HG03432 (cell line): ENCODE results near the gene TECTA.

Source experiments
- ATAC-seq: cut with Tn5 transposase; IDR thresholded peaks from one replicate; pipeline ENCODE4 v1.9.1; 2021; ENCODE audit warnings: mild to moderate bottlenecking, moderate library complexity; ENCODE audit not compliant: unreplicated experiment

TECTA gene

DNA sequence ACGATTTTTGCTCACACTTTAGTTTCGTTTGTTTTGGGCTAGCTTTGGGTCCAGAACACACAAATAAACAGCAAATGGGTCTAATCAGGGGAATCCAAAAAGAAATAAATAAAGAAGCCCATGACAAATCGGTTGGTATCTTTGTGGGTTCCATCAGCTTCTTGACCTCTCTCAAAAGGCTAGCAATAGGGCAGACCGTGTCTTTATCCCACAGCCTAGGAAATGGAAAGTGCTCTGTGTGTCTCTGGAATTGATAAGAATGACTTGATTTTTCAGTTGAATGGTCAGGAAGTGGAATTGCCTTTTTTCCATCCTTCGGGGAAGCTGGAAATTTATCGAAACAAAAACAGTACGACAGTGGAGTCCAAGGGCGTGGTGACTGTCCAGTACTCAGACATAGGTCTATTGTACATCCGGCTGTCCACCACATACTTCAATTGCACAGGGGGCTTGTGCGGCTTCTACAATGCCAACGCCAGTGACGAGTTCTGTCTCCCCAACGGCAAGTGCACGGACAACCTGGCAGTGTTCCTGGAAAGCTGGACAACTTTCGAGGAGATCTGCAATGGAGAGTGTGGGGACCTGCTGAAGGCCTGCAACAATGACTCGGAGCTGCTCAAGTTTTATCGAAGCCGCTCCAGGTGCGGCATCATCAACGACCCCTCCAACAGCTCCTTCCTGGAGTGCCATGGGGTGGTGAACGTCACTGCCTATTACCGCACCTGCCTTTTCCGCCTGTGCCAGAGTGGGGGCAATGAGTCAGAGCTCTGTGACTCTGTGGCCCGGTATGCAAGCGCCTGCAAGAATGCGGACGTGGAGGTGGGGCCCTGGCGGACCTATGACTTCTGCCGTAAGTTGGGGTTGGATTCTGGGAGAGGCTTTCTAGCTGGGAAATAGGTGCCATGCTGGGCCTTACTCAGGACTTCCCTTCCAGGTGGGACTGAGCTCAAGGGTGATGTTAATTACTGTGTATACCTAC, 28.6 kb downstream of the TECTA start:
- ATAC-seq = no peak

DNA sequence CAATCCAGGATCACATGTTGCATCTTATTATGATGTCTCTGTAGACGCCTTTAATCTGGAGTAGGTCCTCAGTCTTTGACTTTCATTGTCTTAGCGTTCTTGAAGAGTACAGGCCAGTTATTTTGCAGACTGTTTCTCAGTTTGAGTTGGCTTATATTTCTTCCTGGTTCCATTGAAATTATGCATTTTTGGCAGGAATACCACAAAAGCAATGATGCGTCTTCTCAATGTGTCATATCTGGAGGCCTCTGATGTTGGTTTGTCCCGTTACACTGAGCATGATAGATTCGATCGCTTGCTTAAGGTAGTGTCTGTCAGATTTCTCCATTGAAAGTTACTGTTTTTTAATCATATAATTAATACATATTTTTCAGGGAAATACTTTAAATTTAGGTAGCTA, 30.6 kb downstream of the TECTA start:
- no peak for ATAC-seq

DNA sequence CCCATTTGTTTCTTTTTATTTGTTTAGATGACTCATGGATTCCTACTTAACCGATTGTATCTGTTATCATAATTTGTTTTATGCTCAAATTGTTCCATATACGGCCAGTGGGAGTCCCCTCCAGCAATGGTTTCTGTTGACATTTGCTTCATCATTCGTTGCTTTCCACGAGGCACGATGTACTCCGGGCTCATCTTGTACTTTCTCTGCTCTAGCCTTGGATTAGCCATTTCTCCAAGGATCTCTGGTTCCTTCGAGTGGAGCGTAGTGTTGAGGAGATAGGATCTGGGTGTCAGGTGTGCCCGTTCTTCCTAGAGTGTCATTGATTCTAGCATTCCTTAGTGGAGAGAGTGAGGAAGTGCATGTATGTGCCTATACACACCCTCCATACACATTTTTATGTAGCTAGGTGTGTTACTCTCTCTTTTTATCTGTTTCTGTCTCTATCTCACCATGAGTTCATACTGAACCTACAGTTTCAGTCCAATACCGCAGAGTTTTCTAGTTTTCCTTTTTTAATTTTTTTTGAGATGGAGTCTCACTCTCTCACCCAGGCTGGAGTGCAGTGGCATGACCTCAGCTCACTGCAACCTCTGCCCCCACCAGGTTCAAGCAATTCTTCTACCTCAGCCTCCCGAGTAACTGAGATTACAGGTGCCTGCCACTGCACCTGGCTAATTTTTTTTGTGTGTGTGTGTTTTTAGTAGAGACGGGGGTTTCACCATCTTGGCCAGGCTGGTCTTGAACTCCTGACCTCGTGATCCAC, 31.4 kb downstream of the TECTA start:
- ATAC-seq = no peak

DNA sequence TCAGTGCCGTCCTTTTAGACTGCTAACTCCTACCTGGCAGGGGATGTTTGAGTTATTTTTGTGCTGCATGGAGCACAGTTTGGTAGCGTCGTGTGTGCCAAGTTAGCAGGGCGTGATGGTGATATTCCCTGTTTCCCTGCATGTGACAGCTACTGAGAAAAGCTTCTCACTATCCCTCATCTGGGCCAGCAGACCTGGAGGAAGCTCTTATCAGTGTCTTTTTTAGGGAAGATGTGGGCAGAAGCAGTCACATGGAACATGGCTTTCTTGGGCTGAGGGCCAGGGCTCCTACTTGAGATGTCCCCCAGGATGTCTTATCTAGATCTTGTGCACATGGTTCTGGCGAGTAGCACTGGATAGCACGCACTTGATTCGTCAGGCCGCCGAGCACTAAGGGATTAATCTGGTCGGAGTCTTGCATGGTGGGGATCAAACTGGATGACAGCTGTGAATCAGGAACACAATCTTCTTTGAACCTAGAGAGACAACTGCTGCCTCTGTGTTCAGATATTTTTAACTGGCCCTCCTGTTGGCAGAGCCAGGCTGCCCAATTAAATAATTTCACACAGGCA, 33.8 kb downstream of the TECTA start:
- no peak for ATAC-seq

DNA sequence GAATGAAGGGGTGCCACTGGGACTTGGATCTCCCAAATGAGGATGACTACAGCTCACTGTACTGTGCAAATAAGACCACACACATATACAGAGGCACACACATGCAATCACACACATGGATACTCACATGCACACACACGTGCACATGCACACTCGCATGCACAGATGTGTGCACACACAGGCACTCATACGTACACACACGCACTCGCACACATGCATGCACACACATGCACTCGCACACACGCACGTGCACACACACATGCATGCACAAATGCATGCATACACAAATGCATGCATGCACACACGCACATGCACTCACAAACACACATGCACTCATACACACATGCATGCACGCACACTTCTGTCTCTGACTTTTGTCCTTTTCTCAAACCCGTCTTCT, 36.0 kb downstream of the TECTA start:
- no peak for ATAC-seq

DNA sequence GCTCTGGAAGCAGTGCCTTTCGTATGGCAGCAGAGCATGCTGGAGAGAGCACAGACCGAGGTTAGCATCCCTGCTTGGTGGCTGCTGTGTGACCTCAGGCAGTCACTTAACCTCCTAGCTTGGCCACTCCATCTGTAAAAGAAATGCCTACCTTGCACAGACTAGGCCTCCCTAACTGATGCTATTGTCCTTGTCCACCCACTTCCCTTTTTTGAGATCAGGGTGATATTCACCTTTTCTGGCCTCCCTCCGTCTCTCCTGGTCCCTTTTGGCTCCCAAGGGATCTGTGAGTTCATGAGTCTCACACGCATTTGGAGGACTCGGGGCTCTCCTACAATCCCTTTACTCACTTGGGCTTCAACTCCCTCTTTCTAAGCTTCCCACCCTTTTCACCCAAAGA, 37.2 kb downstream of the TECTA start:
- no peak for ATAC-seq

DNA sequence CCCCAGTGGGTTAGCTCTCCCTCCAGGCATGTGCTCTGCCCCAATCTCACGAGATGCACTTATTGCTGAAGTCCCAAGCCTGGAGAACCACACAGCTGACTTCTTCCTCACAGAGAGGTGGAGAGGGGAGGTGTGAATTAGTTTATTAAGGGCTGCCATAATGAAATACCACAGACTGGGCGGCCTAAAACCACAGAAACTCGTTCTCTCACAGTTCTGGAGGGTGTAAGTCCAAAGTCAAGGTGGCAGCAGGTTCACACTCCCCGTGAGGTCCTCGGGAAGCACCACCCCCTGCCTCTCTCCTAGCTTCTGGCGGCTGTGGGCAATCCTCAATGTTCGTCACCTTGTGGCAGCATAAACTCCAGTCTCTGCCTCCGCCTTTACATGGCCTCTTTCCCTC, 39.3 kb downstream of the TECTA start:
- ATAC-seq = no peak

DNA sequence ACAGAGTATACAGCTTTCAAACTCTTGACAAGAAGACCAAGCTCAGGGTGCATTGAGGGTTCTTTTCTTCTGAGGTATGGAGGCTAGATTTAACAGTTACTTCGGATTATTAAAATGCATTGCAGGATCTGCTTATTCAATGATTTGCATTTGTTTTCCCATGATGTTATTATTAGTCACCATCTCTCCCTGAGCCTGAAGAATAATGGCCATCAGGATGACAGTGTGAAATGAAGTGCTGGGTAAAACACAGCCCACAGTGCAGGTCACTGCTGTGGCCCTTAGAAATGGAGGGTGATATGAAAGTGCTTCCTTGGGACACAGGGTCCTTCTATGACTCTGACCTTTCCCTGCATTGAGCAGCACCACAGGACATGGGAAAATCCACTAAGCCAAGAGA, 40.0 kb downstream of the TECTA start:
- ATAC-seq = no peak

DNA sequence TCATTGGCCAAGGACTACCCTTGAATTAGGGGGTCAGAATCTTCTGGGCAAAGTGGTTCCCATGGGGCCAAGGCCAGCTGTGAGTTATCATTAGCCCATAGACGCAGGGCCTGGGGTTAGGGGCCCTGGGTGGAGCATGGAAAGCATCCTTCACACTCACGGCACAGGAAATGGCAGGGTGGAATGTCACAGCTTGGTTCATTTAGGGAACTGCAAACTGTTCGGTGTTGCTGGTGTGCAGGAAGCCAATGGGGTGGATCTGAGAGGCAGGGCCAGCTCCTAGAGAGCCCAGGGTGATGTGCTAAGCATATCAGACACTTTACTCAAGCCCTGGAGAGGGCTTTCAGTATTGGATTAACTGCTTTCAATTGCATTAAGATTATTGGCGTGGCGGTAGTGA, 42.9 kb downstream of the TECTA start:
- ATAC-seq = no peak

DNA sequence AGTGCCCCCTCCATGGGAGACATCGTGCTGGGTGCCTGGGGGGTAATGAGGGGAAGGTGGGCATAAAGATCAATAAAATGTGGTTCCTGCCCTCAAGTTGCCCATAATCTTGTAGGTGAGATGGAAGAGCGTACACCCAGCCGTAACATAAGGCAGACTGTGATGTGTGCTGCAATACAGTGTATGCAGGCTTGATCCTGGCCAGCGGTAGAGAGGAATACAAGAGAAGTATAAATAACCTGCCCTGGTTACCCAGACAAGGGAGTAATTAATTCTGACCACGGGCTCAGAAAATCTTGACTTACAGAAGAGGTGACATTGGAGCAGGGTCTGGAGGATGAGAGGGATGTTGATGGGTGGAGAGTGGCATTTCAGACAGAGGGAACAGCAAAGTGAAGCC, 43.7 kb downstream of the TECTA start:
- no peak for ATAC-seq

DNA sequence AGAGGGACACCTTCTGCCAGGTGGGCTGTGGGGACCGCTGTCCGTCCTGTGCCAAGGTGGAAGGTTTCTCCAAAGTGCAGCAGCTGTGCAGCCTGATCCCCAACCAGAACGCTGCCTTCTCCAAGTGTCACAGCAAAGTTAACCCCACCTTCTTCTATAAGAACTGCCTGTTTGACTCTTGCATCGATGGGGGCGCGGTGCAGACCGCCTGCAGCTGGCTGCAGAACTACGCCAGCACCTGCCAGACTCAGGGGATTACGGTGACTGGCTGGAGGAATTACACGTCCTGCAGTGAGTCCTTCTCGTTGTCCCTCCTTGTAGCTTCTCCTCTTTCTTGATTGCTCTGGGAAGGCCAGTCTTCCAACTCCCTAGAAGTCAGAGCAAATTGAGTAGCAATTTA, 44.8 kb downstream of the TECTA start:
- no peak for ATAC-seq

DNA sequence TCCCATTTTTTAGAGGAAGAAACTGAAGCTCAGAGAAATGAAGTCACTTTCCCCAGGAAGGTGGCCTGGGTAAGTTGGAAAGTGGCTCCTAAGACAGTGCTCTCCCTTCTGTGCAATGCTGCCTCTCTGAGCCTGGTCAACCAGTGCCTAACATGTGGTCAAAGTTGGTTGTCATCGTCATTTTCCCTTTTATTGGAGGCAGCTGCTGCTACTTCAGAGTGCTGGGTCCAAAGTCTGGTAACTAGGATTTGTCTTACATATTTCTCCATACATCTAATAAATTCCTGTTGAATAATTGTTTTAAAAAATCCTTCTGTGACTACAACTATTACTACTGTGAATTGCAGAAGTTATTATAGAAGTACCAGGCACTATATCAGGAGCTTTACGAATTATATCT, 48.1 kb downstream of the TECTA start:
- no peak for ATAC-seq

DNA sequence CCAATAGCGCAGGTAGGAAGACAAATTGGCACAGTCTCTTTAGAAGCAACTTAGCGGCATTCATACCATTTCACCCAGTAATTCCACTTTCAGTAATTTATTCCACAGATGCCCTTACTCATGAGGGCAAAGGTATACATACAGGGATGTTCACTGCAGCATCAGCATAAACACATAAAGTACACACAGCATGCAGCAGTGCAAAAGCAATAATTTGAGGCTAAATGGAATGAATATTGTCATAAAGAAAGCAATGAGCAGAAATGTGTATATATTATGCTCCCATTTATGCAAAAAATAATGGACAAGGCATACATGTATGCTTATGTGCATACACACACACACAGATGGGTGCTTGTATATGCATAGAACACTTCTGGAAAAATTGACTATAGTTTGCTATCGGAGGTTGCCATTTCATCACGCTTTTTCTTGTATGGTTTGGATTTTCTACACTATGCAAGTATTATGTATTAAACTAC, 50.2 kb downstream of the TECTA start:
- ATAC-seq = no peak

DNA sequence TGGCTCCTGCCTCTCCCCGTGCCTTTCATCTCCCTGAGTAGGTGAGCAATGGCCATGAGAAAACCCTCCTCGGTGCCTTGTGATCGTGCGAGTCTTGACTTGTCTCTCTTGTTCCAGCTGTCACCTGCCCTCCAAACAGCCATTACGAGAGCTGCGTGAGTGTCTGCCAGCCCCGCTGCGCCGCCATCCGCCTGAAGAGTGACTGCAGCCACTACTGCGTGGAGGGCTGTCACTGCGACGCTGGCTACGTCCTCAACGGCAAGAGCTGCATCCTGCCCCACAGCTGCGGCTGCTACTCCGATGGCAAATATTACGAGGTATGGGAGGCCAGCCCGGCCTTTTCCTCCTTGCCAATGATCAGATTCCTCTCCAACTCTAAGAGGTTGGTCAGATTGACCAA, 51.7 kb downstream of the TECTA start:
- no peak for ATAC-seq

DNA sequence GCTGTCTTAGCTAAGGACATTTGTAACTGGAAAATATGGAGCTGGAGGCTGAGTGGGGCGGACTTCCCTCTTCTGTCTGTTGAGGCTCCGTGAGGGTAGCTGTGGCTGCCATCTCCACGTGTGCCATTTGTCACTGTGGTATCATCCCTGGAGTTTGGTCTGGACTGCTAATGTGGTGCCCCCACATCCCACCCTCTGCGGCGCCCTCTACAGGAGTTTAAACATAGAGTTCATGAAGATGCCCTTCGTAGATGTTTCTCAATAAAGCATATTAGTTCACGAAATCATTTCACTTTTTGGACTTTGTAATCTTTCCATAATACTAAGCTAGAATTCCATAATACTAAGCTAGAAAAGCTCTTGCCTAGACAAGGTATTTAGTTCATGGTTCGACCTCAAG, 52.4 kb downstream of the TECTA start:
- ATAC-seq = no peak

DNA sequence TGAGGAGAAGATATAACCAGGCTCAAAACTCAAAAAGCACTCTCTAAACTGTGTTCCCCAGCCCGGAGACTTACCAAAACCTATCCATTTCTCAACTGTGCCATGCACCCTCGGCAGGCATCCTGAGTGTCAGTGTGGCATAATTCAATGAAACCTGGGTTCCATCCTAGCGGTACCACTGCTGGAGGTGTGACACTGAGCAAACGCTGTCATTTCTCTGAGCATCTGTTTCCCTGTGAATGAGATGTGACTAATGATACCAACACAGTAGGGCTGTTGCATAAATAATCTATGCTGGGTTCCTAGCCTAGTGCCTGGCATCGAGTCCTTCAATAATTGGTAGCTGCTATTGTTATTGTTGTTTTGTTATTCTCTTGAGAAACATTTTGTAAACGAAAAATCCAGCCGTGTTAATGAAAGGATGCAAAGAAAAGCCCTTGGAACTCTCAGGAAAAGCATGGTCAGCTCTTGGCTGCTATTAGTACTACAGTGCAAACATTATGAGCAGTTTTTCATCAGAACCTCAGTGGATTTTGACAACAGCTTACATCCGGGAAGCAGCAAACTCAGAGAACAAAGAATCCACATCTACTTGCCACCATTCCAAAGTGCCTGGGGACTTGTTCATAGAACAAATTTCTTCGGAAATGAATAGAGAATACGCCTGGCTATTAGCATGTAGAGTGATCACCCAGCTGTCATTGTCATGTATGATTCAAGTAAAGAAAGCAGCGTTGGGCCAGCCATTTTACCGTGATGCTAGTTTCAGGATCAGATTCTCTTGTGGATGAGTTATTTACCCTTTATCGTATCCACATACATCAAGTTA, 53.7 kb downstream of the TECTA start:
- ATAC-seq = no peak

DNA sequence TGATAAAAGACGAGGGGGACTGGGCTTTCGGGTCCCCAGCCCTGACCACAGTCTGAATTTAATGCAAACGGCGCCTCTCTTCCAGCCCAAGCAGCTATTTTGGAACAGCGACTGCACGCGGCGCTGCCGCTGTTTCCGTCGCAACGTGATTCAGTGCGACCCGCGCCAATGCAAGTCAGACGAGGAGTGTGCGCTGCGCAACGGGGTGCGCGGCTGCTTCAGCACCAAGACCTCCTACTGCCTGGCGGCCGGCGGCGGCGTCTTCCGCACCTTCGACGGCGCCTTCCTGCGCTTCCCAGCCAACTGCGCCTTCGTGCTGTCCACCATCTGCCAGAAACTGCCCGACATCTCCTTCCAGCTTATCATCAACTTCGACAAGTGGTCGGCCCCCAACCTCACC, 56.7 kb downstream of the TECTA start:
- no peak for ATAC-seq

DNA sequence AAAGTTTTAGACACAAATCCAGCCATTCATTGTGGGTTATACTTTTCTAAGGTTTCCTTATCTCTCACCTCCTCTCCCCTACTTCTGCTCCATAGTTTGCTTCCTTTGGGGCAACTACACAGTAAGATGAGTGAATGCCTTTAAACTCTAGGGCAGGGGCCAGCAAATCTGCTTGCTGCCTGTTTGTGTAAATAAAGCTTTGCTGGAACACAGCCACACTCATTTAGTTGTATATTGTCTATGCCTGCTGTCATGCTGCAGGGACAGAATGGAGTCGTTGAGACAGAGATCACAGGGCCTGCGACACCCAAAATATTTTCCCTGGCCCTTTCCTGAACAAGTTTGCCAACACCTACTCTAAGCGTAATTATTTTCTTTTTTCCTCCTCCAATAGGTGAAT, 58.7 kb downstream of the TECTA start:
- ATAC-seq = no peak

DNA sequence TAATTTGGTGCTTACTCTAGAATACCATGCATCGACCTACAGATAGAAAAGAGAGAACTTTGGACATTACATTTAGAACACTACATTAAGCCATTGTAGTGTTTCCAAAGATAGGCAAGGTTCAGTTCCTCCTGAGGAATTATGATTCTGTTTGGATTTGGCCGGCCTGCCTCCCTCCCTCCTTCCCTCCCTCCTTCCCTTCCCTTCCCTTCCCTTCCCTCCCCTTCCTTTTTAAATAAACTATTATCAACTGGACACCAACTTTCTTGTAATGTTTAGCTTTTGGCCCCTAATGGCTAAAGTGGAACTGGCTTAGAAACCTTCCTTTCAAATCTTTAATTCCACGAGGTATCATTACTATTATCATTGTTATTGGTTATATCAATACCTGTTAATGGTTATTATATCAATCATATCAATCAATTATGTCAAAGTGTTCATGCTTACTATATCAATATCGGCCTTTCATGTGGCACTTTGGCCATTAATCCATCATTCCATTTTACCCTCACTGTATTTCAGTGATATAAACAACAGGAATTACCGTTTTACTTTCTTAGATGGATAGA, 60.4 kb downstream of the TECTA start:
- no peak for ATAC-seq

DNA sequence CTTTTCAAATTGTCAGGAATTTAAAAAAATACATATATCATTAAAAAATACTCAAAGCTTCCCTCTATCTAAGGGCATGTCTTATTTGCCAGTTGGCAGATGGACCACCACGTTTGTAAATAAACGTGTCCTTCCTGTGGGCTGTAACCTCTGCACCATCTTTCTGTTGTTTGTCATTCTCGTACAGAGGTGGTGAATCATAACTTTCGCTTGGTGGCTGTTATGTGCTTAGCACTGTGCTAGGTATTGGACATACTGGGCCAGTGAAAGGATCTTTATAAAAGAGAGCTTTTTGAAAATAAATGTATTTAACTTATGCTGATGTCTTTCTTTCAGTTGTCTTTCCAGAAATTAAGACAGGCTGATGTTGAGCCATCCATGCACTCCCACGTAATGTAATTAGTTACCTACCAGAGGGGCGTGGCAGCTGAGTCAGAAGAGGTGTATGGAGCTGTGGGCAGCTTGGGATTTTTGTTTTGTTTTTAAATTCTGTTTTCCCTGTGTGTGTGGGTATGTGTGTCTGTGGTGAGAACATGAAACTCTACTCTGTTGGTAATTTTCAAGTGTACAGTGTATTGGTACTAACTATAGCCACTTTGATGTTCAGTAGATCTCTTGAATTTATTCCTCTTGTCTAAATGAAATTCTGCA, 62.7 kb downstream of the TECTA start:
- no peak for ATAC-seq
